ENCODE measurements around the gene ZFYVE9. TPM values are rescaled to one million over a fixed set of nuclear protein-coding genes. Genes with fewer than 3 reads are reported as not detected.

The ZFYVE9 gene
- total RNA-seq, 1 experiment from 2014 or later: 14.2 TPM

DNA sequence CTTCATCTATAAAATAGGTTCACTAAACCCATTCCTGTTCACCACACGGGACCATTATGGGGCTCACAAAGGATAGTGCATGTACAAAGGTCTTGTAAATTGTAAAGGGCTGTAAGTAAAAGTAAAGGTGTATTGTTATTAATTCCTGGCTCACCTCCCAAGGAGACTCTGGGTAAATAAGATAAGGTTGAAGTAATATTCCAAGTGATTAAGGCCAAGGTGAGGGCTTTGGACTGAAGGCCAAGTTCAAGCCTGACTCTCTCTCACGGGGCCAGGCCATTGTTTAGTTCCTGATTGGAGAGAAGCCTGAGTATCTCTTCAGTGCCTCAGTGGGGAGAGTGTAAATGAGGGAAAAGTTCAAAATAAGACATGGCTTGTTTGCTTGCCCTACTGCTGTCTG lies 19.5 kb upstream of the ZFYVE9 start:
- intact Hi-C loops (cut with micrococcal nuclease): no loop called here
- no peak overlapping the region for H3K4me2 ChIP-seq (ENCODE audit: low read length)
- RAD21 ChIA-PET (ENCODE audit: low non-redundant PET in 1 of 2, low total read pairs in 2 of 2, uncharacterized antibody in 2 of 2, unreplicated experiment in 2 of 2): no interaction called here

DNA sequence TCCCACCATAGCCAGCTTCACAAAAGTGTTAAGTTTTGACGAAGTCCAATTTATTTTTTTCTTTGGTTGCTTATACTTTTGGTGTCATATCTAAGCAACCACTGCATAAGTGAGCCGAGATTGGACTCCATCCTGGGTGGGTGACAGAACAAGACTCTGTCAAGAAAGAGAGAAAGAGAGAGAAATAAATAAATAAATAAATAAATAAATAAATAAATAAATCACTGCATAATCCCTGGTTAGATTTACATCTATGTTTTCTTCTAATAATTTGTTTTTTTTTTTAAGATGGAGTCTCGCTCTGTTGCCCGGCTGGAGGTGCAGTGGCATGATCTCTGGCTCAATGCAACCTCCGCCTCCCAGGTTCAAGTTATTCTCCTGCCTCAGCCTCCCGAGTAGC lies 18.3 kb upstream of the ZFYVE9 start:
- H2AFZ ChIP-seq (ENCODE audit: low read depth, low read length, poor library complexity, severe bottlenecking): no peak overlapping the region
- no peaks in the 10 kb centered on the region for H3K9me2 ChIP-seq (ENCODE audit: insufficient read depth)
- H3K9me3 ChIP-seq (ENCODE audit: control insufficient read depth in 1 of 2, insufficient read depth in 1 of 2, low read depth in 1 of 2, low read length in 2 of 2): no peaks in the 10 kb centered on the region
- H3K27me3 ChIP-seq (ENCODE audit: insufficient read depth, low read length): no peaks in the 10 kb centered on the region
- no peak overlapping the region for H3K4me3 ChIP-seq (replicated peaks in 1 of 2; ENCODE audit: low read depth in 1 of 2, low read length in 2 of 2)
- ChIA-PET POLR2A (no interaction called here), RAD21 (ENCODE audit: low non-redundant PET in 1 of 2, low total read pairs in 2 of 2, uncharacterized antibody in 2 of 2, unreplicated experiment in 2 of 2) (interaction anchor here in 1 of 2 experiments (0.7 kb wide), 1 partner anchor 100 kb away, joined by 3 read pairs; no protein-coding TSS in a partner anchor), CTCF (no interaction called here)
- no peak overlapping the region for H3K27ac ChIP-seq (ENCODE audit: low read depth, low read length)
- no peak overlapping the region for H3K9ac ChIP-seq (ENCODE audit: low read length)
- no peaks in the 10 kb centered on the region for H3K36me3 ChIP-seq (ENCODE audit: control insufficient read depth in 1 of 2, insufficient read depth in 2 of 2, low read length in 2 of 2)
- H4K20me1 ChIP-seq (ENCODE audit: insufficient read depth): no peaks in the 10 kb centered on the region
- H3K4me2 ChIP-seq (ENCODE audit: low read length): no peak overlapping the region
- BruUV-seq (replicated peaks): no TSS peak
- H3K4me1 ChIP-seq (ENCODE audit: control insufficient read depth in 1 of 2, insufficient read depth in 2 of 2, low read length in 2 of 2): no peaks in the 10 kb centered on the region
- DNase-seq (ENCODE audit: low read depth, low spot score) (no peak), ATAC-seq (no peak)
- intact Hi-C loops (cut with micrococcal nuclease): no loop called here
- TF ChIP-seq, protein P1, sequence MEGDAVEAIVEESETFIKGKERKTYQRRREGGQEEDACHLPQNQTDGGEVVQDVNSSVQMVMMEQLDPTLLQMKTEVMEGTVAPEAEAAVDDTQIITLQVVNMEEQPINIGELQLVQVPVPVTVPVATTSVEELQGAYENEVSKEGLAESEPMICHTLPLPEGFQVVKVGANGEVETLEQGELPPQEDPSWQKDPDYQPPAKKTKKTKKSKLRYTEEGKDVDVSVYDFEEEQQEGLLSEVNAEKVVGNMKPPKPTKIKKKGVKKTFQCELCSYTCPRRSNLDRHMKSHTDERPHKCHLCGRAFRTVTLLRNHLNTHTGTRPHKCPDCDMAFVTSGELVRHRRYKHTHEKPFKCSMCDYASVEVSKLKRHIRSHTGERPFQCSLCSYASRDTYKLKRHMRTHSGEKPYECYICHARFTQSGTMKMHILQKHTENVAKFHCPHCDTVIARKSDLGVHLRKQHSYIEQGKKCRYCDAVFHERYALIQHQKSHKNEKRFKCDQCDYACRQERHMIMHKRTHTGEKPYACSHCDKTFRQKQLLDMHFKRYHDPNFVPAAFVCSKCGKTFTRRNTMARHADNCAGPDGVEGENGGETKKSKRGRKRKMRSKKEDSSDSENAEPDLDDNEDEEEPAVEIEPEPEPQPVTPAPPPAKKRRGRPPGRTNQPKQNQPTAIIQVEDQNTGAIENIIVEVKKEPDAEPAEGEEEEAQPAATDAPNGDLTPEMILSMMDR (IDR thresholded peaks at IDR 0.05 in 2 of 3, conservative IDR thresholded peaks at IDR 0.05 in 1 of 3; ENCODE audit: borderline replicate concordance in 1 of 3, insufficient read depth in 1 of 3, low read depth in 2 of 3, low read length in 2 of 3): no peak
- TF ChIP-seq SRF (IDR thresholded peaks at IDR 0.05; ENCODE audit: low read depth) (no peak), EZH2 (IDR thresholded peaks at IDR 0.05) (no peak), SIN3A (IDR thresholded peaks at IDR 0.05; ENCODE audit: low read depth) (no peak), YY1 (IDR thresholded peaks at IDR 0.05; ENCODE audit: extremely low read depth, insufficient replicate concordance, low read depth, low read length) (no peak), EGR1 (IDR thresholded peaks at IDR 0.05; ENCODE audit: low read depth) (no peak), ELF1 (IDR thresholded peaks at IDR 0.05; ENCODE audit: borderline replicate concordance, low read depth) (no peak), CEBPB (IDR thresholded peaks at IDR 0.05; ENCODE audit: low read depth) (no peak)
- TF ChIP-seq, protein P2, sequence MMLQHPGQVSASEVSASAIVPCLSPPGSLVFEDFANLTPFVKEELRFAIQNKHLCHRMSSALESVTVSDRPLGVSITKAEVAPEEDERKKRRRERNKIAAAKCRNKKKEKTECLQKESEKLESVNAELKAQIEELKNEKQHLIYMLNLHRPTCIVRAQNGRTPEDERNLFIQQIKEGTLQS (IDR thresholded peaks at IDR 0.05): no peak
- no peaks in the 10 kb centered on the region for H3K79me2 ChIP-seq (ENCODE audit: insufficient read depth, low read length)

More for the DNA sequence above, 19.5 kb upstream of the ZFYVE9 start:
- ATAC-seq: no peak
- no TSS peak for BruUV-seq (replicated peaks)
- Histone ChIP-seq H3K9me3 (ENCODE audit: control insufficient read depth in 1 of 2, insufficient read depth in 1 of 2, low read depth in 1 of 2, low read length in 2 of 2) (no peaks in the 10 kb centered on the region), H3K27ac (ENCODE audit: low read depth, low read length) (no peak overlapping the region), H4K20me1 (ENCODE audit: insufficient read depth) (no peaks in the 10 kb centered on the region), H3K9ac (ENCODE audit: low read length) (no peak overlapping the region), H2AFZ (ENCODE audit: low read depth, low read length, poor library complexity, severe bottlenecking) (no peak overlapping the region), H3K4me3 (replicated peaks in 1 of 2; ENCODE audit: low read depth in 1 of 2, low read length in 2 of 2) (no peak overlapping the region), H3K27me3 (ENCODE audit: insufficient read depth, low read length) (no peaks in the 10 kb centered on the region), H3K9me2 (ENCODE audit: insufficient read depth) (no peaks in the 10 kb centered on the region), H3K79me2 (ENCODE audit: insufficient read depth, low read length) (no peaks in the 10 kb centered on the region), H3K36me3 (ENCODE audit: control insufficient read depth in 1 of 2, insufficient read depth in 2 of 2, low read length in 2 of 2) (no peaks in the 10 kb centered on the region), H3K4me1 (ENCODE audit: control insufficient read depth in 1 of 2, insufficient read depth in 2 of 2, low read length in 2 of 2) (no peaks in the 10 kb centered on the region)
- ChIA-PET POLR2A (no interaction called here), CTCF (no interaction called here)
- no peak for TF ChIP-seq POLR2AphosphoS5 (IDR thresholded peaks at IDR 0.05; ENCODE audit: low read depth, low read length)
- TF ChIP-seq SRF (IDR thresholded peaks at IDR 0.05; ENCODE audit: low read depth): no peak
- no peak for DNase-seq (ENCODE audit: low read depth, low spot score)

All from HCT116 (cell line).